ENCODE measurements around the gene HNF1B.

The HNF1B gene

GRCh38 chr17:37744961-37745800 is at the start of gene HNF1B:
Gene HNF1B, minus strand, starts transcription at chr17:37745059. Its CDS starts 175 bp downstream, at chr17:37744884.
- DNase-seq (ENCODE audit: low read depth) = peak; percentile 30
- no peak for TF ChIP-seq CTCF (IDR thresholded peaks at IDR 0.05; ENCODE audit: low read depth, low read length, missing control alignments)

GRCh38 chr17:37792787-37793186 is 47.9 kb upstream of the HNF1B start:
- H3K4me3 ChIP-seq (ENCODE audit: low read depth, low read length) = no peak overlapping the region
- no peak for TF ChIP-seq CTCF (IDR thresholded peaks at IDR 0.05; ENCODE audit: low read depth, low read length, missing control alignments)
- no peak for DNase-seq (ENCODE audit: low read depth)

More at GRCh38 chr17:37744961-37745800, at the start of gene HNF1B:
- H3K4me3 ChIP-seq (ENCODE audit: low read depth, low read length) = peak within 1 kb of the TSS; percentile 55

- H3K4me3 ChIP-seq (ENCODE audit: low read depth, low read length) = no peak overlapping the region
- DNase-seq (ENCODE audit: low read depth) = peak; percentile 57
- TF ChIP-seq CTCF (IDR thresholded peaks at IDR 0.05; ENCODE audit: low read depth, low read length, missing control alignments) = peak; percentile 71
Observed at GRCh38 chr17:37791447-37792399, 46.9 kb upstream of the HNF1B start.

GRCh38 chr17:37789771-37790541 is 45.1 kb upstream of the HNF1B start:
- H3K4me3 ChIP-seq (ENCODE audit: low read depth, low read length) = no peak overlapping the region
- no peak for DNase-seq (ENCODE audit: low read depth)
- no peak for TF ChIP-seq CTCF (IDR thresholded peaks at IDR 0.05; ENCODE audit: low read depth, low read length, missing control alignments)

GRCh38 chr17:37789021-37789565 is 44.2 kb upstream of the HNF1B start:
- no peak for DNase-seq (ENCODE audit: low read depth)
- no peak for TF ChIP-seq CTCF (IDR thresholded peaks at IDR 0.05; ENCODE audit: low read depth, low read length, missing control alignments)
- H3K4me3 ChIP-seq (ENCODE audit: low read depth, low read length) = no peak overlapping the region

GRCh38 chr17:37788526-37788925 is 43.7 kb upstream of the HNF1B start:
- TF ChIP-seq CTCF (IDR thresholded peaks at IDR 0.05; ENCODE audit: low read depth, low read length, missing control alignments) = no peak
- H3K4me3 ChIP-seq (ENCODE audit: low read depth, low read length) = no peak overlapping the region
- no peak for DNase-seq (ENCODE audit: low read depth)

Measured in GM12864 (cell line).